GM19023 (cell line): ENCODE data around the gene TXN.
"Not testable (repeated sequence)": the region's sequence is repeated elsewhere in the genome, so short reads cannot be mapped to it uniquely, and the experiment has no call there.

Source experiments
- ATAC-seq: cut with Tn5 transposase; IDR thresholded peaks from one replicate; pipeline ENCODE4 v1.9.1; 2021; ENCODE audit warnings: mild to moderate bottlenecking, moderate library complexity; ENCODE audit not compliant: unreplicated experiment

TXN gene

DNA sequence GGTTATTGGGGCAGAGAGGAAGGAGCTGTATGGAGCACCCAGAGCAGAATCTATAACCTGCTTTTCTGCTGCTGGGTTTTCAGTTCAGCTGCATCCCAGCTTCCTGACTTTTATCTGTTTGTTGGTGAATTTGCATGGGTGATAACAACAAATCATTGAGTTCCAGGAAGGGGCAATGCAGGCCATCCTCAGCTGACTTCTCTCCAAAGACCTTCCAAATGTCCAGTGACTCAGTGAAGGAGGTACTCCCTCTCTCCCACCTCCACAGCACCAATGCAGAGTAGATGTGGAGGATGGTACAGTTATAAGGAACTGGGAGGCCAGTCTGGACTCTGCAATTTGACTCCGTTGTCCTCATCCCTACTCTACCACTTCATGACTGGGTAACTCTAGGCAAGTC is 1.6 kb upstream of the TXN start:
- ATAC-seq = no peak

DNA sequence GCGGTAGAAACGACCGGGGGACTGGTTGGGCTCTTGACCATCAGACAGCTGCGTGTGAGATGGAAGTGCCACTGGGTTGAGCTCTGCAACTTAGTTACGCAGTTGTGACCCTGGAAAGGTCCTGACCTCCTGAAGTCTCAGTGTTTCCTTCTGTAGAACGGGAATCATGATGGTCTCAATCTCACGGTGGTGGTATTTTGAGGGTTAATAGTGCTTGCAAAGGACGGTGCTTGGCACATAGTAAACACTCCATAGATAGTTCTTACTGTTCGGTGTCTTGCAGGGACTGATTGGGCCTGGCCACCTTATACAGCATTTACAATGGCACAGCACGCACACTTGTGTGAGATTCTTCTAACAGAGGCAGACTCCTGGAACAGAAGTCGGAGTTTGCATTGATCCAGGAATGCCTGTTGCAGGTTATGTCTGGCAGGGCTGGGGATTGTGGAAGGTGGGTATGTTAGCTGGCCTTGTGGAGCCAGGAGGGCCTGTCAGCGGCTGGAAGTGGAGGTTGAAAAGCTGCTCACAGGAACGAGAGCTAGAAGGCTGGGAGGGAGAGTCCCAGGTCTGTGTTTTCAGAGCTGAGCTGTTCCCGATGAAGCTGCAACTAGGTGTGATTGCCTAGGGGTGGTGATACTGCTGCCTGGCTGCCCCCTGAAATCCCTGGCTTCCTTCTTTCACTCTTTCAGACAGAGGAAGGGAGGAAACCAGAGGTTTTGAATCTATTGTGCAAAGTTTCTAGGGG is 962 bp upstream of the TXN start:
- peak; percentile 3 for ATAC-seq

DNA sequence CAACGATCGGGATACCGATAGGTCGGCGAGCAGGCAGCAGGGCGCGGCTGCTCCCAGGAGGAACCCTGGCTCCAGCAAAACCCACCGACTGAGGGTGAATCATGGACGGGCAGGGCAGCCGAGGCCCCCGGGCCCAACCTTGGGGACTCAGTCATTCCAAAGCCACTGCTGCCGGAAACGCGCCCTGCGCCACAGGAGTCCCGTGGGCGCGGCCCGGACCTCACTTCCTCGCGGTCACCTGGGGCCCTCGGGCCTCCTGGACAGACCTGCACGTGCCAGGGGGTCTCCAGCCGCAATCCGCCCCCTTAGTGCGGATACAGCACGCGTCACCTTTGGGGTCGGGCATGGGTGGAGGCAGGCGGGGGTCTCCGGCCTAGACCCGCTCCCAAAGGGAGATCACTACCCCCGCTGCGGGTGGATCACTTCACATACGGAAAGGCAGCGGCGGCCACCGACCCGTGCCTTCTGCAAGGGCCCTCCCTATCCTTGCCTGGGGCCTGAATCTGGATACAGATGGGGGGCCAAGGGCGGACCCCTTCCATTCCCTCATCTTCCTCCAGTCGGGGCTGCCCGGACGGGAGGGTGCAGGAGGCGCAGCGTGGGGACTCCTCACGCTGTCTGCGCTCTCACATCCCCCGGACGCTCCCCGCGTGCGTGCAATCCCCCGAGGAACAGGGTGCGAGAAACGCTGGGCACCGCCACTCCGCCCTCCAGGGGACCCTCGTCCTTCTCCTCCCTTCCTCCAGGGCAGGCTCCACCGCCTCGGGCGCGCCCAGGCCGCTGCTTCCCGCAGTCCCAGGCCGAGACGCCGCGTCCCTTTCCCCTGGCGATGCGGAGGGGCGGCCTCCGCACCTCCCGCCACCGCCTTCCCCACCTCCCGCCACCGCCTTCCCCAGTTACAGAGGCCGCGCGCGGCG is 586 bp downstream of the TXN start:
- ATAC-seq = peak; percentile 17

DNA sequence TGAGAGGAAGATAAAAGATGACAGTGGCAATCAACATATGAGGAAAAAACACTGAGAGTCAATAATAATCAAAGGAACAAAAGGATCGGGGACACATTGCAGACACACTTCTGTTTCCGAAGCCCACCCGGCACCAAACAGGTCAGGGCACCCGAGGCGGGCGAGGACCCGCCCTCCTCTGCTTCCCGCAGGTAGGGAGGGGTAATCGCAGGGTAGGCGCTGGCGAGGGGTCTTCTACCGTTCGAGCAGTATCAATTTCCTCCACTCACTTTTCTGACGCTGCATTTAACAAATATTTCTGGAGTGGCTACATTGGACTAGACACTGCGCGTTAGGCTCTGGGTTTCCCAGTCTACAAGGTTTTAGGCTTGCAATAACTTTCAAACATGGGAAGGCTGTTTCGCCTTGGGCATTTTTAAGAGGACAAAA is 1.3 kb downstream of the TXN start:
- no peak for ATAC-seq

DNA sequence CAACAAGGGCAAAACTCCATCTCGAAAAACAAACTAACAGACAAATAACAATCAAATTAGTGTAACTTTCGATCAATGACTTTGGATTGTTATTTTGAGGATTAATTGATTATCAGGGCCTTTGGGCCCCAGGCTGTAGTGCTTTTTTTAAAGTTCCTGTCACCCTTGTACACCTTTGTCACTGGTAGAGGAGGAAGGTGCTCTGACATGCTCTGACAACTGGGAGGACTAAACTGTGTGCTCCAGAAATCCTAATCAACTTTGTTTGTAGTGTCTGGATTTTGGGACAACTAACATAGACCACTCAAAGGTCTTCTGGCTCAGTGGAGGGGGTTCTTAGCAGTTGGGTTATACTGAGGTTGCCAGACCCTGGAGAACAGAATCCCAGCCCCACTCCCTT is 1.8 kb downstream of the TXN start:
- ATAC-seq = no peak

DNA sequence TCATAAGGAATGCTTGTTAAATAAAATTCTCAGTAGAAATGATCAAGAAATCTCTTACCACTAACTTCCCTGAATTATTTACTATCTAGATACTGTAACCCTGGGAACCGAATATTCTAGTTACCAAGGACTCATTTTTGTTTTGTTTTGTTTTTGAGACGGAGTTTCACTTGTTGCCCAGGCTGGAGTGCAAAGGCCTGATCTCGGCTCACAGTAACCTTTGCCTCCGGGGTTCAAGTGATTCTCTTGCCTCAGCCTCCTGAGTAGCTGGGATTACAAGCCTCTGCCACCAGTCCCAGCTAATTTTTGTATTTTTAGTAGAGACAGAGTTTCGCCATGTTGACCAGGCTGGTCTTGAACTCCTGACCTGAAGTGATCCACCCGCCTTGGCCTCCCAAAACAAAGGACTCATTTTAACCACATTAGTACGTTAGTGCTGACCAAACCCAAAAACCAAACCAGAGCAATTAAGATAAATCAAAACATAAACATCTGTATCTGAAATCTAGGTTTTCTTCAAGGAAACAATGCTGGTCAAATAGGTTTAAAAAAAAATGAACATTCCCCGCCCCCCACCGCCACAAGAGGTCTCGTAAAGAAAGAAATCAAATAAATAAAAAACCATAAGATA is 3.7 kb downstream of the TXN start:
- no peak for ATAC-seq

DNA sequence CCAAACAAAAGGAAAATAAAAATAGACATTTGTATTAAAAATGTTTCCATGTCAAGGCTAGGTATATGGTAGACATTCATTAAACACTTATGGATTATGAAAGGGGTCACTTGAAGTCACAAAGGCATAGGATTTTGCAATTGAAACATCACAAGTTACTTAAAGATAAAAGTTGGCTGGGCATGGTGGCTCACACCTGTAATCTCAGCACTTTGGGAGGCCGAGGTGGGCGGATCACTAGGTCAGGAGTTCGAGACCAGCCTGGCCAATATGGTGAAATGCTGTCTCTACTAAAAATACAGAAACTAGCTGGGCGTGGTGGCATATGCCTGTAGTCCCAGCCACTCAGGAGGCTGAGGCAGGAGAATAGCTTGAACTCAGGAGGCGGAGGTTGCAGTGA is 4.5 kb downstream of the TXN start:
- ATAC-seq = not testable (repeated sequence)

DNA sequence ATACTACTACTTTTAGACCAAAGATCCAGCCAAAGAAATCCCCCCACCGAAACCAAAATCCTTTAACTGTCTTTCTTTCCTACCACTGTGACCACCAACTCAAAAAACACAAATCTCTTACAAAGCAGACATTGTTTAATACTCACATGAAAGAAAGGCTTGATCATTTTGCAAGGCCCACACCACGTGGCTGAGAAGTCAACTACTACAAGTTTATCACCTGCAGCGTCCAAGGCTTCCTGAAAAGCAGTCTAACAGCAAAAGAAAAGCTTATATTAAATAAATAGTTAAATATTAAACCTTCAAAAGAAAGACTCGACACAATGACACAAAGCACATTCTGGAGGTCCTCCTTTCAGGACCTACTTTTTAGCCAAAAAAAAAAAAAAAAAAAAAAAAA is 5.1 kb downstream of the TXN start:
- no peak for ATAC-seq

DNA sequence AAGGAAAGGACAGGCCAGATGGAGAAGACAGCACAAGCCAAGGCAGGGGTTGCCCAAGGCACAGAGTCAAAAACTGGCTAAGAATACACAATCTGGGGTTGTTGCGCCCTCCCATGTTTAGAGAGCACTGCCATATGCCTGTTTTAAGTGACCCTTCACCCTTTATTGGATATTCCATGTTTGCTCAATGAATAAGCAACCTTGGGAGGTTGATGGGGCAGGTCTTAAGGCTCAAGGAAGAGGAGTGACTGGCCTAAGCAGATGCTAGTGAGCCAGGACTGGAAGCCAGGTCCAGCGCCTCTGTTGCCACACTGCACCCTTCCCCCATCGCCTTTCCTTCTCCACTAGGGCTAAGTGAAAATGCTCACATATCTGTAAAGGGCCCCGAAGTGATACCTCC is 6.7 kb downstream of the TXN start:
- no peak for ATAC-seq

DNA sequence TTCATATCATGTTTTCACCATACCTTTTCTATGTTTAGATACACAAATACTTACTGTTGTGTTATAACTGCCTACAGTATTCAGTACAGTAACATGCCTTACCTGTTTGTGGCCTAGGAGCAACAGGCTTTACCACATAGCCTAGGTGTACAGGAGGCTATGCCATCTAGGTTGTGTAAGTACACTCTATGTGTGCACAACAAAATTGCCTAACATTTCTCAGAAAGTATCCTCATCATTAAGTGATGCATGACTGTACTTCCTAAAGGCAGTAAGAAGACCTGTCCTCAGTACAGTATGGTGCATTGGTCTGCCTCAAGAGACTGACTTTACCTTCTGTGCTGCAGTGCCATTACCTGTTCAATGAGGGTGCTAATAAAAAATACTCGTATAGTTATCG is 7.9 kb downstream of the TXN start:
- no peak for ATAC-seq

DNA sequence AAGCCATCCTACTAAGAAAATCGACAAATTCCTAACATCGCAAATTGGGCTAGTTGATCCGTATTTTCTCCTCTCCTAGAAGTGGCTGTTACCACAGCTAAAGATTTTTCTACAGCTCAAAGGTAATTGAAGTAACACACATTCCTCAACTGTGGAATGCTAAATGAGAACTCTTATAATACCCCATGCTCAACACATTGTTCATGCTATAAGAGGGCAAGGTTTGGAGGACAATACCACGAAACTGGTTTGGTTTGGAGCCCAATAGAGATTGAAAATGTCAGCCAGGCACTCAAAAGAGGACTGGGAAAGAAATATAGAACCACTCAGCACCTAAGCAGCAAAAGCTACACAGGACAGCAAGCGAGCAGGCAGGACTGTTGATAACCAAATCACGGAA is 10.1 kb downstream of the TXN start:
- ATAC-seq = no peak

DNA sequence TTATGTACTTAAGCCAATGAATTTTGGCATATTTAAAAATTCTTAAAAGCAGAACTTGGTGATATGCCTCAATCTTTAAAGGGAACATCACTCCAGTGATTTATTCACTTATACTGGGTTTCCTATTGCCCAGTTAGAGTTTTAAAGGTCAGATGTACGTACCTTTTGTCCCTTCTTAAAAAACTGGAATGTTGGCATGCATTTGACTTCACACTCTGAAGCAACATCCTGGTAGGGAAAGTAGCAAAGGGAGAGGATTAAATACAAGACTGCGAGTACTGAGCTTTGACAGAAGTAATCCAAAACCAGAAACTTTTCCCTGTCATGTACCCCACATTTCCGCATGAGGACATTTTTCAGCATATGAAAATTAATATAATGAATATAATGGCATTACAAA is 11.7 kb downstream of the TXN start:
- ATAC-seq = no peak

DNA sequence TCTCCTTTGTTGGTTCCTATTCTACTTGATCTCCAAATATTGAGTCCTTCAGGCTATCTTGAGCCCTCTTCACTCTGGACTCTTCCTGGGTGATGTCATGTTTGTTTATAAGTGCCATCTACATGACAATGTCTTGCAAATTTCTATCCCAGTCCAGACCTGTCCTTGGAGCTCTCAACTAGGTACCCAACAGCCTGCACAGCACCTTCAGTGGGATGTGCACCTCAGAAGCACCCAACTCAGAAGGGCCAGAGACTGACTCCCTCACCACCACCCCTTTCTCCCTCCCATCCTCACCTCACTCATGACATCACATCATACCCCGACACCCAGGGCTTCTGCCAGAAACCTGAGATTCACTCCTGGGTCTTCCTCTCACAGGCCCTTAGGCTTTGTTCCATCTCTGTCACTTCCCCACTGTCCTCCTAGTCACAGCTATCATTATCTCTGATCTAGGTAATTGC is 14.4 kb downstream of the TXN start:
- no peak for ATAC-seq

DNA sequence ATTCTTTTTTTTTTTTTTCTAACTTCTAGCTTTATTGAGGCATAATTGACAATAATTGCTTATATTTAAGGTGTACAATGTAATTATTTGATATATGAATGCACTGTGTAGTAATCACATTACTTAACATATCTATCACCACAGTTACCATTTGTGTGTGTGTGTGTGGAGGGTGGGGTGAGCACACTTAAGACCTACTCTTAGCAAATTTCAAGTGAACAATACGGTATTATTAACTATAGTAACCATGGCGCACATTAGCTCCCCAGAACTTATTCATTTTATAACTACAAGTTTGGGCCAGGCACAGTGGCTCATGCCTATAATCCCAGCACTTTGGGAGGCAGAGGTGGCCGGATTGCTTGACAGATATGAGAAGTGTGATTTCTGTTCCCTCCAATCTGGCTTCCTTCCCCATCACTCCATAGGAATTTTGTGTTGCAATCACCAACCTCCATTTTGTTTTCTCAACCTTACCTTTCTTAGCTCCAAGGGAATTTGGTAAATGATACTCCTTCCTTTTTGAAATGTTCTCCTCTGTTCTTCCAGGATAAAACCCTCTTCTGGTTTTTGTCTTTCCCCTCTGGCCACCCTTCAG is 14.9 kb downstream of the TXN start:
- no peak for ATAC-seq

DNA sequence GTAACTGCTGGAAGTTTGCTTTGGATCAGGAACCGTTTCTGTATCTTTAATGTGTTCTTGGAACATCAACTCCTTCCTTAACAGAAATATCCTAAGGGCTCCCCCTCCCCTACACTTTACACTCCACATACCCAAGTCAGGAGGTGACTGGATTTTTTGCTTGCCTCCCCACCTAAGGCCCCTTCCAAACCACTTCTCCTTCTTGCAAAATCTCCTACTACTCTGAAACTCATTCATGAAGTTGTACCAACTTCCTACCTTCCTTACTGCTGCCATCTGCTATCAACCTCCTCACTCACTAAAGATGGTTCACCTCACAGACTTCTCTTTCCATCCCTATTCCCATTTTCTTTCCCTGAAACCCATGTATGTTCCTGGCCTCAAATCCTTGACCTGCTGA is 16.1 kb downstream of the TXN start:
- no peak for ATAC-seq

DNA sequence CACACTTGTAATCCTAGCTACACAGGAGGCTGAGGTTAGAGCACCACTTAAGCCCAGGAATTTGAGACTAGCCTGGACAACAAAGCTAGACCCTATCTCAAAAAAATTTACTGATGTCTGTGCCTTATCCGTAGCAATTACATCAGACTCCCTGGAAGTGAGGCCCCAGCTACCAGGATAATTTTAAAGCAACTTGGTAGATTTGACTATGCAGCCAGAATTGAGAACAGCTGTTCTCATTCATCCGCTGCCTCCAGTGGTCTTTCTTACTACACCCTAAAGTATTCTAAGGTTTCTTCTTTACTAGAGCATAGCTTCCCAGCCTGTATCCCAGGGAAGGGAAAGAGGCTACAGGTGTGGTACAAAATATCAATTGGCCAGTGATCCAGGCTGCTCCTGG is 28.0 kb downstream of the TXN start:
- ATAC-seq = no peak

DNA sequence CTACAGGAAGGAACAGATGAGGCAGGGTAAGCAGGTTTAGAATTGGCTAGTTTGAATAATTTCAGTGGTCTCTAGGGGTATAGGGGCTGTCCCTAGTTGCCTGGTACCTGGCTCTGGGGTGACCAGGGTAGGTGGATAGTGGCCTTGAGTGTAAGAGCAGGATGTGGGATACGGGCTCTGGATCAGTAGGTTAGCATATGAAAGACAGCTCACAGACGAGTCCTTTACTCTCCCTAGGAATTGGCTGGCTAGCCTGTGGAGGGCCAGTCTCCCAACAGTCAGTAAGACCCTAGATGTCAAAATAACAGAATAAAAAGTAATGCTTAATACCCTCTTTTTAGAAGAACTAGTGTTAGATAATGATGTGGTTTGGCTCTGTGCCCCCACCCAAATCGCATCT is 31.7 kb downstream of the TXN start:
- ATAC-seq = no peak

DNA sequence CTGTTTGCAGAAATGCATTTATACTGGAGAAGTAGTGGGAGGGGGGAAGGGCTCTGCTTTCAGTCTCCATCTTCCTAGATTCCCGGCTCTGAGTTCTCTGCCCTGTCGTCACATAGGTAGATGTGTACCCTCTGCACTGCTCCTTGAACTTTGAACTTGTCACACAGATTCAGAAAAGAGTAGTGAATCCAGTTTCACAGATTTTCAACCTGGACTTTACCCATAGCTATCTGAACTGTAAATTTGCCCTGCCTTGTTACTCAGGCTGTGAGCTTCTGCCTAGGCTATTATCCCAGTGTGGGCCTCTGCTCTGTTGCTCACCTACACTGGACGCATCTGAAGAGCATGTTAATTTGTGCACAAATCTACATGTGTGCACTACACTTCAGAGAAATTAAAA is 35.5 kb downstream of the TXN start:
- no peak for ATAC-seq

DNA sequence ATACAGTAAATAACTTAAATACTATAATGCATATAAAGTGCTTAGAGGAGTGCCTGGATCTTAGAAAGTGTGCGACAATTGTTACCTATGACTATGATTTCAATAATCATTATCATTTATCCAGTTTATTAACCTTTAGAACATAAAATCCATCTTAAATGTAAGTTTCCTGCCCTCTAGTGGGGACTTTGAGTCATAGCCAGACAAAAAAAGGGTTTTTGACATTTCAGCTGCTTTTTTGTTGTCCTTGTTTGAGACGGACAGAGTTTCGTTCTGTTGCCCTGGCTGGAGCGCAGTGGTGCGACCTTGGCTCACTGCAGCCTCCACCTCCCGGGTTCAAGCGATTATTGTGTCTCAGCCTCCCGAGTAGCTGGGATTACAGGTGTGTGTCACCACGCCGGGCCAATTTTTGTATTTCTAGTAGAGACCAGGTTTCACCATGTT is 38.6 kb downstream of the TXN start:
- ATAC-seq = no peak

DNA sequence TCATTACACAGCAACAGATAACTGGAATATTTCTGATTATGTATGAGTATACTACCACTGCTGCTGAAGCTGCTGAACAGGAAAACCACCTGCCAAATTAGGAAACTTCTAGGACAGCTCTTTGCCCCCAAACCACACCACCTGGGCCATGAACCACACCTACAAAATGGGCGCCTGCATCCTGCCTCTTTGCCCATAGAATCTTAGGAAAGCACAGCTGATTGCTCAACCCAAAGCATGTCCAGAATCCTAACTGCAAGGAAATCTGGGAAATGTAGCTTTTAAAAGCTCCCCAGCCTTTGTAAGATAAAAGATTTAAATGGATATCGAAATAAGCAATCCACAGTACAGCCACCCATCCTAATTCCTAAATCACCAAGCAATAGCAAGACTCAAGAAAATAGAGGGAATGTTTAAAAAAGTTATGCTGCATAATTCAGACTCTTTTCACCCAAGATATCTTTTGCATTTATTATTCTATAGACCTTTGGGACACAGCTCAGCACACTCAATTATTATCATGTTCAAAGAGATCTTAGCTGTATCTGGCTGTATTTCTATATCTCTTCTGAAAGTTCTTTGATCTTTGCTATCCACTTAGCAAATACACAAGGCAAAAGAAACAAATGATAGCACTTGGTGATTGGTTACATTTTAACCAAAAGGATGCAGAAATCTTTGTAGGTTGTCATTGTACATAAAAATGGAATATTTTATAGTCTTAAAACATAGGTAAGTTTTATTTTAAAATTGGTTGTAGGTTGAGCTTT is 41.5 kb downstream of the TXN start:
- ATAC-seq = no peak
